Inflammatory macrophage treated with lipopolysaccharide for 4 hours (primary cell): ENCODE data around the gene IWS1.
"Not testable (repeated sequence)": the region's sequence is repeated elsewhere in the genome, so short reads cannot be mapped to it uniquely, and the experiment has no call there.

Experiments used
- DNase-seq: peaks from one replicate; pipeline ENCODE4 v3.0.0-alpha.2; 2020

IWS1 gene

DNA sequence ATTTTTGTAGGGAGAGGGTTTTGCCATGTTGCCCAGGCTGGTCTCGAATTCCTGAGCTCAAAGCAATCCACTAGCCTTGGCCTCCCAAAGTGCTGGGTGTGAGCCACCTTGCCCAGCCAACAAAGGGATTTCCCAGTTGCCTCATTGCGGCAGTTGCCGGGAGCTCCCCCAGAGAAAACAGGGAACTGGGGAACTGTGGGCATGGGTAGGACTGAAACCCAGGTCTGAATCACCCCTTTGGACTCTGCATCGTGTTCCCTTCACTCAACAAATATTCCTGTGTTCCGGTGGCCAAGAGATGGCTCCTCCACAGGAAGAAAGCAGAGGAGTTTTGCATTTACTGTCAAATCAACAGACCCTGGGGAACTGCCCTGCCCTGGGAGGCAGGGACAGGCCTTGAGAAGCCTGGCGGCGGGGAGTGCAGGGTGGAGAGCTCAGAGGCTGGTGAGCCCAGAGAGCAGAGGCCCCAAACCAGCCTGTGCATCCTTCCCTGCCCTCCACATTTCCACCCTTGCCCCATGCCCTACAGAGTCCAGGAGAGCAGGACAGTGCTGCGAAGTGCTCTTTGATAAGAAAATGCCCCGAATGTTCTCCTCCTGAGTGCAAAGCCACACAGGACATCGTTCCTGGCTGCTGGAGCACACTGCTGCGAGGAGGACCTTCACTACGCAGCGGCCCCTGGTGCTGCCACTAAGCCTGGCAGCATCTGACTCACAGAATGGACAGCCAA, 34.1 kb upstream of the IWS1 start:
- peak; percentile 89 for DNase-seq

GRCh38 chr2:127559454-127559853, 33.2 kb upstream of the IWS1 start:
- no peak for DNase-seq

GRCh38 chr2:127558911-127559310, 32.6 kb upstream of the IWS1 start:
- no peak for DNase-seq

GRCh38 chr2:127552846-127553245, 26.6 kb upstream of the IWS1 start:
- no peak for DNase-seq

- no peak for DNase-seq
Observed at GRCh38 chr2:127552336-127552735, 26.0 kb upstream of the IWS1 start.

DNA sequence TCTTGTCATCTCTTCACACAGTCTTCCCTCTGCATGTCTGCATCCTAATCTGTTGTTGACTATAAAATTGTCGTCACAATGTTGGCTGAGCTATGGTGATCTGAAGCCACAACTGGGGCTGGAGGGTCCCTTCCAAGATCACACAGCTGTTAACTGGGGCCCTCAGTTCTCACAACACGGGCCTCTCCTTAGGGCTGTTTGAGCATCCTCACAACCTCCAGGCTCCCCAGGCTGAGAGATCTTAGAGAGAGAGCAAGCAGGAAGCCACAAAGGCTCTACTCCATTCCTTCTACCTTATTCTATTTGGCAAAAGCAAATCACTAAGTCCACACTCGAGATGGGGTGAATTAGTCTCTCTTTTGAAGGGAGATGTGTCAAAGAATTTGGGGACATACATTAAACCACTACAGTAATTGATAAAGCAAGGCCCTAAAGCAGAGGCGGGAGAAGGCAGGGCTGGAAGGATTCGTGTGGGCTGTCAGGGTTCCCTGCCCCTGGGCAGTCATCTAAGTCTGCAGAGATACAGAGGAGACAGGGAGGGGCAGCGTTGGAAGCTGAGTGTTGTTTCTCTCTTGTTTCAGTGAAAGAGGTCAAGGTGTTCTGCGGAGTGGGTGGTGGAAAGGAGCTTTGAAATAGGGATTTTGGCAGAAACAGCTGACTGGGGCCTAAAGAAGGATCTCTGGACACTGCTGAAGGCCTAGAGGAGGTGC, 25.1 kb upstream of the IWS1 start:
- no peak for DNase-seq

GRCh38 chr2:127546797-127547196, 20.5 kb upstream of the IWS1 start:
- DNase-seq = no peak

- DNase-seq = no peak
Observed at GRCh38 chr2:127545796-127546195, 19.5 kb upstream of the IWS1 start.

DNA sequence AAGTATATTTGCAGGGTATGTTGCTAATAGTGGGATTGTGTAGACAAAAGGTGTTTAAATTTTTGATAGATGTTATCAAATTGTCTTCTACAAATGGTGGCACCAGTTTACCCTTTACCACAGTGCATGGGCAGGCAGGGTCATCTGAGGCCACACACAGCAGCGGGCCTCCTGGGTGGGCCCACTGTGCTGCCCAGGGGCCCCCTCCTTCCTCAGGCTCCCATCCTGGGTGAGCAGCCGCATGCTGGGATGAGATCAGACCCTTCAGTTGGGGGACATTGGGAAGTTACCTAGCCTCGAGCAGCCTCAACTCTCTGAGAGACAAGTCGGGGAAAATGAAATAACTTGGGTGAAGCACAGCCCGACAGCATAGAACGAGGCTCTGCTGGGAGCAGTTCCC, 18.9 kb upstream of the IWS1 start:
- no peak for DNase-seq

GRCh38 chr2:127543013-127543501, 16.8 kb upstream of the IWS1 start:
- not testable (repeated sequence) for DNase-seq

DNA sequence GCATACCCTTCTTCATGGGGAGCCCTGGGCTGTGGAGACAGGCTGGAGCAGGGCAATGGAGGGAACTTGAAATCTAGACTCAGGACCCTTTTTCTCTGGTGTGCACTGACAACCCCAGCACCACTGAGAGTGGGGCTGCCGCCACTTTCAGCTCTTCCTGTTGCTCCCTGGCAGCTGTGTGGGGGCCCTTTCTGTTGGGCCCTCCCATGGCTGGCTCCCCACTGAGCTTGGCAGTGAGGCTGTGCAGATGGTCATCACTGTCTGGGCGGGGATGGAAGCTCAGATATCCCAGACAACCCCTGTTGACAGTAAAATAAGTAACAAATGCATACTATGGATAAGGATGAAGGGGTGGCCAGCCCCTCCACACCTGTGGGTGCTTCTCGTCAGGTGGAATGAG, 15.9 kb upstream of the IWS1 start:
- DNase-seq = no peak

DNA sequence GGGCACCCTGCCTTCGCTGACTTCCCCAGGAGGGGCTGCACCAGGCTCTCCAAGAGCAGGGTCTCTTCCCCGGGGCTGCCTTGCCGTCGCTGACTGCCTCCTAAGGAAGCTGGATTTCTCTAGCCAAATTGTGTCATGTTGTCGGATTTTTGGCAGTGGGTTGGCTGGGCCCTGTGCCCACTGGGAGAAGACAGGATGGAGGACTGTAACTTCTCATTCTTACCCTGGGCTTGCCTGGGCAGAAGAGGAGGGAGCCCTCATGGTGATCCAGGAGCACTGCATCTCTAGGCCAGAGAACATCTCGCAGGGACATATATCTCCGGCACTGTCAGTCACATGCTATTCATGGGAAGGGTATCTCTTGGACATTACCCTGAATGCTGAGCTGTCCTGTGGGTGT, 15.5 kb upstream of the IWS1 start:
- DNase-seq = no peak

DNA sequence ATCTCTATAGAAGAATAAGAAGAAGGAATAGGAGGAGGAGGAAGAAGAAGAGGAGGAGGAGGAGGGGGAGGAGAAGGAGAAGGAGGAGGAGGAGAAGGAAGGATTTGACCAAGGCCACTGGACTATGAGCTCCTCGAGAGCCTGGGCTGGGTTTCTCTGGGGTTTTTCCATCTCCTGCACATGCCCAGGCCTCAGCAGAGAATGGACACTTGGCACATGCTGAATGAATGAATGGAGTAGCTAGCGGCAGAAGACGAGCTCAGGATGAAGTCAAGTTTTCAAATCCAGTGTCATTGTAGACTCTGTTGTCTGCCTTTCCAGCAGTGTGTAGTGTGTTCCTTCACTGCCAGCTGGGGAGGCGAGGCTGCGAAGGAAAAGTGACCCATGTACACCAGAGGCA, 11.4 kb upstream of the IWS1 start:
- DNase-seq = no peak

- DNase-seq = peak; percentile 20
Observed at GRCh38 chr2:127536707-127537541, 10.6 kb upstream of the IWS1 start.

GRCh38 chr2:127535918-127536317, 9.6 kb upstream of the IWS1 start:
- DNase-seq = no peak

GRCh38 chr2:127535422-127535901, 9.2 kb upstream of the IWS1 start, which contains the start of gene MYO7B:
MYO7B (plus strand) TSS chr2:127535683; CDS start chr2:127559723, 24,040 bp downstream.
- DNase-seq = no peak

DNA sequence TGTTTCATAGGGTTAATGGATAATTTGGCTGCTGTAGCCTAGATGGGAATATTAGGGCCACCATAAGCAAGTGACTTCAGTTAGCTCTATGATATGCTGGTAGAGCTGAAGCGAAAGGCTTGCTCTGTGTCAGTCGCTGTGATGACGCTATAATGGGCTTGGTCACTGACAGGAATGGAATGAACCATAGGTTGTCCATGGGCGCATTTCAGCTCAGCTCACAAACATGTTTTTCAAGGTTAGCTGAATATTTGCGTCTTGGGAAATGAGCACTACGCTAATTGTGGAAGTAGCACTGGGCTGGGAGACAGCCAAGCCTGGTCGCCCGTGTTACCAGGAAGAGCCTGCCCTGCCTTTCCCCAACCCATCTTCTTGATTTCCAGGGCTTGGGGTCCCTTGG, 6.0 kb upstream of the IWS1 start:
- no peak for DNase-seq

- DNase-seq = no peak
Observed at GRCh38 chr2:127531221-127531648, 4.9 kb upstream of the IWS1 start.

DNA sequence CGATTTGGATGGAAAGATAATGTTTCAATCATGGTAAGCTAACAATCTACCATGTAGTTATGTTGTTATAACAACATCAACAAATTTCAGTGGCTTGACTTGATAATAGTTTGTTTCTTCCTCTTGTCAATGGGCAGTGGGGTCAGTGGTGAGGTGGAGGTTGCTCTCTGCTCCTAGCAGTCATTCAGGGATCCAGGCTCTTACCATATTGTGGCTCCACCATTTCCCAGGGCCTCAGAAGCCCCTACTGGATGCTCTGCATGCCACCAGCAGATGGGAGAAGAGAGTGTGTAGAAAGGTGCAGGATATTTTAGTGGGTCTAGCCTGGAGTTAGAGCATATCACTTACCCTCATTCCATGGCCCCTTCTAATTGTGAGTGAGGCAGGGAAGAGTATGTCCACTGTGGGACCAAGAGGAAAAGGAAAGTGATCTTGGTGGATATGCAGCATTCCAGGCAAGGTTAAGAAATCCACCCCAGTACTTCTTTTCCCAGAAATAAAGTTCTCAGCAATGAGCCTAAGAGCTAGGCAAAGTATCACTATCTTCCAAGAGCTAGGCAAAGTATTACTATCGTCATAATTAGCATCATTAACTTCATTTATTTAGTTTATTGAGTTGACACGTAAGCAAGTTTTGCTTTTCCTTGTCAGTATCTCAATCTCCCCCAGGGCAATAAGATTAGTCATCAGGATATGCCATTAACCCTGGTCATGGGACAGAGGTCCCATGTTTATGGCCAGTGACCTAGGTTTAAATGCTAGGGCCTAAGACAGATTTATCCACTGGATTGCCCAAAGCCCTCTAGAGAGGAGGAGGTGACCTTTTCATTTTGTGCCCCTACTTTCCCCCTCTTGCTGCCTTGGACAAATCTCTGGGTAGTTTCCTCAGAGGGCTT, 4.2 kb upstream of the IWS1 start:
- DNase-seq = no peak

GRCh38 chr2:127529416-127529815, 3.1 kb upstream of the IWS1 start:
- not testable (repeated sequence) for DNase-seq

- no peak for DNase-seq
Observed at GRCh38 chr2:127528487-127528886, 2.2 kb upstream of the IWS1 start.
